GM19099 (cell line): Measurements from ENCODE around the gene ARHGAP4.

ENCODE experiments used
- POLR2A ChIP-seq: IDR thresholded peaks from 3 replicates; pipeline ENCODE4 v1.6.1; 2011; ENCODE audit warnings: low read depth; ENCODE audit not compliant: insufficient read length; ENCODE audit errors: extremely low read depth

The ARHGAP4 gene

DNA sequence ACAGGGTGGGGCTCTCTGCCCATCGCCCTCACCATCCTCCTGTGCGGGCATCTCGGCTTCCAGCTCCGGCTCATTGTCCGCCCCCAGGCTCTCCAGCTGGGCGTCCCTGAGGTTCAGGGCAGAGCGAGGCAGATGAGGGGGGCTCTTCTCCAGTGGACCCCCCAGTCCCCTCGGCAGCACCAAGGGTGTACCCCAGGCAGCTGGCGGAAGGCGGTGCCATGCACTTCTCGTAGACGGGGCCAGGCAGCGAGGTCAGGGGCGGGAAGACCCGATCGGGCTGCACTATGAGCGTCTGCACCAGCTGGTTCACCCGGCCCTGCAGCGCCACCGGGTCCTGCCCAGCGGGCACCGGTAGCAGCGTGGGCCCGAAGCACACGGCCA is 16.1 kb downstream of the ARHGAP4 start:
- TF ChIP-seq POLR2A = no peak

GRCh38 chrX:153909024-153909979 is 16.8 kb downstream of the ARHGAP4 start:
- no peak for TF ChIP-seq POLR2A

- no peak for TF ChIP-seq POLR2A
Observed at GRCh38 chrX:153908219-153908860, 17.7 kb downstream of the ARHGAP4 start.

DNA sequence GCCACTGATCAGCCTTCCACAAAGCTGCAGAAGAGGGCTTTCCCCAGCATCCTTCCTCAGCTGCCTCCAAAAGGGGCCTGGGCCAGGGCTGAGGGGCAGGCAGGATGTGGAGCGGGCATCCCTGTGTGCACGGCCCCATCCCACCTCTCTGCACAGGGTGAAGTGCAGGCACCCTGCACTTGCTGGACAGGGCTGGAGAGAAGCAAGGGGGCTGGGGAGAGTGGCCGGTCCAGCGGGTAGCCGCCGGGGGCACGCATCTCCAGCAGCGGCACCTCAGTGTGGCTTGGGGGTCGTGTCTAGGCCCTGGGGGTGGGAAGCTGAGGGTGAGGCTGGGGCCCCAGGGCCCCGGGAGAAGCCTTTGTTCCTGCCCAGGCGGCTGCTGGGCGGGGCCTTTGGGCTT is 18.6 kb downstream of the ARHGAP4 start:
- TF ChIP-seq POLR2A = no peak

GRCh38 chrX:153906126-153906917 is 19.7 kb downstream of the ARHGAP4 start:
- TF ChIP-seq POLR2A = no peak

DNA sequence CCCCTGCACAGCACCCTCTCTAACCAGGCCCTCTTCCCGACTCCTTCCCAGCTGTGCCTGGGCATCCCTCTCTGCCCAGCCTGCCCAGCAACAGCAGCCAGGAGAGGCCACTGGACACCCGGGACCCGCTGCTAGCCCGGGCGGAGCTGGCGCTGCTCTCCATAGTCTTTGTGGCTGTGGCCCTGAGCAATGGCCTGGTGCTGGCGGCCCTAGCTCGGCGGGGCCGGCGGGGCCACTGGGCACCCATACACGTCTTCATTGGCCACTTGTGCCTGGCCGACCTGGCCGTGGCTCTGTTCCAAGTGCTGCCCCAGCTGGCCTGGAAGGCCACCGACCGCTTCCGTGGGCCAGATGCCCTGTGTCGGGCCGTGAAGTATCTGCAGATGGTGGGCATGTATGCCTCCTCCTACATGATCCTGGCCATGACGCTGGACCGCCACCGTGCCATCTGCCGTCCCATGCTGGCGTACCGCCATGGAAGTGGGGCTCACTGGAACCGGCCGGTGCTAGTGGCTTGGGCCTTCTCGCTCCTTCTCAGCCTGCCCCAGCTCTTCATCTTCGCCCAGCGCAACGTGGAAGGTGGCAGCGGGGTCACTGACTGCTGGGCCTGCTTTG is 20.5 kb downstream of the ARHGAP4 start:
- no peak for TF ChIP-seq POLR2A

GRCh38 chrX:153903991-153904957 is 21.8 kb downstream of the ARHGAP4 start, which contains the start of gene AVPR2:
Gene AVPR2 (plus strand): TSS chrX:153904673. CDS start chrX:153905146, 473 bp downstream.
- no peak for TF ChIP-seq POLR2A

GRCh38 chrX:153903238-153903980 is 22.7 kb downstream of the ARHGAP4 start:
- TF ChIP-seq POLR2A = no peak

DNA sequence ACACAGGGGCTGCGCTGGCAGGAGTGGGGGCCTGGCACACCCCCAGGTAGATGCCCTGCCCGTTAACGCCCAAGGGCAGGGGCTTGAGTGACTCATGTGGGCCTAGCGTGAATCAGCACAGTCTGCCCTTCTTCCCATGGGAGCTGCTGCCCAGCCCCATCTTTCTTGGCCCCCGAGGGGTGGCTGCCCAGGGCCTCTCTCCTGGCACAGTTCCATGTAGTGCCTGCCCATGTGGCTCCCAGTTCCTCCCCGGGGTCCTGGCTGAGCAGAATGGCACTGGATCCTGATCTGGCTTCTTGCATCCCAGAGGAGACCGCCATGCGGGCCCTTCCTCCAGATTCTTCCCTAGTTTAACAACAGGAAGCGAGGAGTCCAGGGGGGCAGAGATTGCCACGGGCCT is 23.7 kb downstream of the ARHGAP4 start:
- TF ChIP-seq POLR2A = no peak

GRCh38 chrX:153901753-153902140 is 24.3 kb downstream of the ARHGAP4 start:
- TF ChIP-seq POLR2A = no peak

GRCh38 chrX:153900831-153901752 is 25.0 kb downstream of the ARHGAP4 start:
- TF ChIP-seq POLR2A = peak; percentile 18

- no peak for TF ChIP-seq POLR2A
Observed at GRCh38 chrX:153897899-153898298, 28.2 kb downstream of the ARHGAP4 start.
